Neutrophil (primary cell): Measurements from ENCODE around the gene KCNE1.
A peak's percentile ranks its signal among the peaks of the same experiment; 100 is the strongest.

Experiments used
- H3K27ac ChIP-seq: fragments of 200-600 bp; sonication (generic); 2 replicates; pipeline ENCODE4 v1.5.1; 2016; ENCODE audit warnings: mild to moderate bottlenecking, moderate library complexity
- H3K27me3 ChIP-seq: fragments of 200-600 bp; sonication (generic); 2 replicates; pipeline ENCODE4 v1.6.0; 2016; ENCODE audit warnings: mild to moderate bottlenecking
- H3K36me3 ChIP-seq: fragments of 200-600 bp; sonication (generic); 2 replicates; pipeline ENCODE4 v1.5.1; 2017
- H3K4me1 ChIP-seq, 2 experiments: fragments of 200-600 bp in 1 of 2; sonication (generic) in 1 of 2; 1 replicate in 1 of 2; 2 replicates in 1 of 2; pipeline versions ENCODE4 v1.5.1 to v1.6.1; 2013 to 2016; ENCODE audit warnings: low read depth in 1 of 2, low read length in 1 of 2, mild to moderate bottlenecking in 1 of 2, moderate library complexity in 1 of 2; ENCODE audit not compliant: control insufficient read depth in 1 of 2, insufficient read depth in 1 of 2
- H3K4me3 ChIP-seq, 2 experiments: fragments of 200-600 bp in 1 of 2; sonication (generic) in 1 of 2; 1 replicate in 1 of 2; 2 replicates in 1 of 2; pipeline ENCODE4 v1.5.1; 2013 to 2016; ENCODE audit warnings: low read depth in 1 of 2, low read length in 1 of 2, mild to moderate bottlenecking in 1 of 2, moderate library complexity in 1 of 2
- H3K9me3 ChIP-seq: fragments of 200-600 bp; sonication (generic); 2 replicates; pipeline ENCODE4 v1.5.1; 2016
- TF ChIP-seq, protein P1 (sequence below): fragments of 200-600 bp; sonication (generic); IDR thresholded peaks from 2 replicates; pipeline ENCODE4 v1.5.1; 2016; ENCODE audit warnings: antibody characterized with exemption

Gene KCNE1

DNA sequence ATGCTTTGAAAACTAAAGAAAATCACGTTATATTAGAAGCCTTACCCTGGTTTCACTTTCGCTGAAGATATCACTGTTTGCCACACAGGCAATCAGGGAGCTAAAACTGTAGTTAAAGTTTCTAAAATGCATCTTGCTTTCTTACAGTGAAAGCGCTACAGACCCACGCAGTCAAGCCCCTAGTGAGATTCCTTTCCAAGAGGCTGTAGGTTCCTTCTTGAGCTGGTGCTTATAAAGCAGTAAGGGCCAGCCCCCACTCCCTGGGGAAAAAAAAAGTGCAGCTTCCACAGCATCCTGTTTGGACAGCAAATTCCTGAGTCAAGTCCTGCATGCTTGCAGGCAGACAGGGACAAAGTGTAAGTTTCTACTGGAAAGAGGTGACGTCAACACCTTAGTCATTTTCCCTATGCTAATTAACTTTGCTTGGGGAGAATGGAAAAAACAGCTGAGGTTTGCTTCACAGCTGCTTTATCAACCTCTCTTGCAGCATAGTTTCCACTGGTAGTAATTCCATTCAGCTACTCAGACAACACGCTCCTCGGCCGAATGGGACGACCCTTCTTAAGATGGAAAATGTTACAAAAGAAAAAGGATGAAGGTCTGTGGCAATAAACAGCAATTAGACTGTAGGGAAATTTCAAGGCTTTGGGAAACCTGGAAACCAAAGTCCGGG lies 14.7 kb upstream of the KCNE1 start:
- Histone ChIP-seq H3K9me3 (no peaks in the 10 kb centered on the region), H3K27me3 (no peaks in the 10 kb centered on the region), H3K27ac (peak overlapping the region; percentile 68), H3K4me1 (peaks cover 31 to 36% of the 10 kb centered on the region in 2 experiments), H3K36me3 (peaks cover 15% of the 10 kb centered on the region), H3K4me3 (no peak overlapping the region)
- TF ChIP-seq, protein P1, sequence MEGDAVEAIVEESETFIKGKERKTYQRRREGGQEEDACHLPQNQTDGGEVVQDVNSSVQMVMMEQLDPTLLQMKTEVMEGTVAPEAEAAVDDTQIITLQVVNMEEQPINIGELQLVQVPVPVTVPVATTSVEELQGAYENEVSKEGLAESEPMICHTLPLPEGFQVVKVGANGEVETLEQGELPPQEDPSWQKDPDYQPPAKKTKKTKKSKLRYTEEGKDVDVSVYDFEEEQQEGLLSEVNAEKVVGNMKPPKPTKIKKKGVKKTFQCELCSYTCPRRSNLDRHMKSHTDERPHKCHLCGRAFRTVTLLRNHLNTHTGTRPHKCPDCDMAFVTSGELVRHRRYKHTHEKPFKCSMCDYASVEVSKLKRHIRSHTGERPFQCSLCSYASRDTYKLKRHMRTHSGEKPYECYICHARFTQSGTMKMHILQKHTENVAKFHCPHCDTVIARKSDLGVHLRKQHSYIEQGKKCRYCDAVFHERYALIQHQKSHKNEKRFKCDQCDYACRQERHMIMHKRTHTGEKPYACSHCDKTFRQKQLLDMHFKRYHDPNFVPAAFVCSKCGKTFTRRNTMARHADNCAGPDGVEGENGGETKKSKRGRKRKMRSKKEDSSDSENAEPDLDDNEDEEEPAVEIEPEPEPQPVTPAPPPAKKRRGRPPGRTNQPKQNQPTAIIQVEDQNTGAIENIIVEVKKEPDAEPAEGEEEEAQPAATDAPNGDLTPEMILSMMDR = no peak

DNA sequence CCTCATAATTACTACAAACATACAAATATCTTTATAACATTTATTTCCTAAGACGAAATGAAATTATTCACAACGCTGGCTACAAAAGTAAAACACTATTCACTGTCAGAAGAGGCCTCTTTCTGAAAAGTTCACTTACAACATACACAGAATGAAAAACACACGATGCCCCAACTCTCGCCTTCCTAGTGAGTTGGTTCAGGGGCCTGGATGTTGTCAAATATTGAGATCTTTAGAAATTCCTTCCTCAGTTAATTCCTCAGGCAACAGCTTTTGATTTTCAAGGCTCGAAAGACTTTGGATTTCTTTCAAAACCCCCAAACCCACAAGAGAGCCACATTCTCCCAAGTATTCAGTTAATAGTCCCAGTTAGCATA lies 14.2 kb upstream of the KCNE1 start:
- Histone ChIP-seq H3K36me3 (peaks cover 10% of the 10 kb centered on the region), H3K4me1 (peaks cover 36 to 41% of the 10 kb centered on the region in 2 experiments), H3K4me3 (no peak overlapping the region), H3K9me3 (no peaks in the 10 kb centered on the region), H3K27ac (peak overlapping the region; percentile 68), H3K27me3 (no peaks in the 10 kb centered on the region)
- TF ChIP-seq, protein P1 = no peak

DNA sequence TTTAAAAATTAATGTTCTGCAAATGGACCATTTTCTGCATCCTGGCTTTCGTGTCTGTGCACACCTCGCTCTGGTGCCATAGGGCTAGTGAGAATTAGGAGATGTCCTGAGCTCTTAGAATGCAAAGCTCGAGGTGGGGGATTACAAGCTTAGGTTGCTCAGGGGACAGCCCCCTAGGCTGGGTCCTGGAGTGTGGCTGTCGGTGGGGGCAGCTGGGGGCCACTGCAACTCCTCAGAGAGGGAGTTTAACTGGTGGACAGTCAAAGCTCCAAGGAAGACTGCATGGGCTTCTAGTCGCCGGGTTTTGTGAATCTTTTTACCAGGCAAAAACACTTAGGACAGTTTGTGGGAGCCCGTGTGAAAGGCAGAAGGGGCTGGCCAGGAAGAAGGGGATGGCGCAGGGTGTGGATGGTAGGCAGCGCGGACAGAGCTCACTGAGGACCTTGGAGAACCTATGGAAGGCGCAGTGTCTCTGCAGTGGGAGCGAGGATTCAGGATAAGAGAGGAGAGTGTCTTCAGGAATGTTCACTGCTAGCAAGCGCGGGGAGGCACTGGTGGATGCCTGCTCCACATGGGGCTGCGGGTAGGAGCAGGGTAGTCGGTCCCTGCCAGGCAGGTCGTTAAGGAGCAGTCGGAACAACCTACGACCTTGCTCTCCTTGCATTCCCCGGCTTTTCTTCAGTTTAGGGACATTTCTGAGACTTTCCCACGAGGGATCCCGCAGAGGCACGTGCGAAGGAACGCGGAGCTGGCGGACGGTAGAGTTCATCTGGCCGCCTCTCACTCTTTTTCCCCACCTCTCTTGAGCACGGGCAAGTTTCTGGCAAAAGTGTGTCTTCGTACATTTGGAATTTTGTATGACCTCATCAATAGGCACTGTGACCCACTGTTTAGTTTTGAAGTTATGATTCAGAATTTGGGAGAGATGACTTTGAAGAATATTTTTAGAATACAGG lies 12.9 kb upstream of the KCNE1 start:
- H3K36me3 ChIP-seq = peaks cover 3% of the 10 kb centered on the region
- H3K9me3 ChIP-seq = no peaks in the 10 kb centered on the region
- no peak overlapping the region for H3K4me3 ChIP-seq
- H3K4me1 ChIP-seq = peaks cover 49 to 54% of the 10 kb centered on the region in 2 experiments
- H3K27me3 ChIP-seq = no peaks in the 10 kb centered on the region
- TF ChIP-seq, protein P1 = no peak
- no peak overlapping the region for H3K27ac ChIP-seq

DNA sequence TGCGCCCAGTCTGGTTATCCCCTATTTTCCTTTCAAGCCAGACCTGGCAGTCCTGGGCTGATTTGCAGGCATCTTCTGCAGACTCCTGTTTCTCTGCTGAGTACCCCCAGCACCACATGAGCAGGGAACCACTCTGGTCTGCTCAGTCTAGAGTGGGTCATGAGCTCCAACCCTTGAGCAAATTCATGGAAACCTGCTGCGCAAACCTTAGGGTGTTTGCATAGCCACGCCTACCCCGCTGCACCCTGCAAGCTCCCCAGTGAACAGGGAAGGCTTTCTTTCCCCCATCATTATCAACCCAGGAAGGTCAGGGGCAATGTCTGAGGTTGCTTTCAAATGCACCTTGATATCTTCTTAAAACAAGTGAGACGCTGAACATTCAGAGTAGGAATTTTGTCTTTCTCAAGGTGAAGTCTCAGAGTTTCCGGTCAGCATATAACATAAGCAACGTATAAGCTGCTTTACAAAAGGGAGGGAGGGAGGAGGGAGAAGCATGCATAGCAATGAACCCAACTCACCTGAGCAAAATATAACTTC lies 11.1 kb upstream of the KCNE1 start:
- Histone ChIP-seq H3K9me3 (no peaks in the 10 kb centered on the region), H3K4me1 (peaks cover 63 to 72% of the 10 kb centered on the region in 2 experiments), H3K27me3 (no peaks in the 10 kb centered on the region), H3K27ac (peak overlapping the region; percentile 92), H3K4me3 (no peak overlapping the region), H3K36me3 (no peaks in the 10 kb centered on the region)
- TF ChIP-seq, protein P1 = no peak

DNA sequence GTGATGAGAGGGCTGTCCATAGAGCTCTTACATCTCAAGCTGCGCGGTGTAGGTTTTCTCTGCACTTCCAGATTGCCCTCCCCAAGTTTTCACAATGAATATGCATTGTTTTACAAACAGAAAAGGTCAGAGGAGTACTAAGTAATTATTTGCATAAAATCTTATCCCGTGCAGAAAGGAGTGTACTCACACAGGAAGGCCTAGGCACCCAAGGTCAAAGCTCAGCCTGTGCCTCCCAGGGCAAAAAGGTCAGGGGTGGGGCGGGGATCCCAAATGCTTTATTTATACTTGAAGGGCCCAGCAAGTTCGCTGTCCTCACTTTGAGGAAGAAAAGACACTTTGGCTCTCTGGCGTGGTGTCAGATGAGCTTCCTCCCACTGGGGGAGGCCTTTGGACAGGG lies 10.3 kb upstream of the KCNE1 start:
- TF ChIP-seq, protein P1 = no peak
- Histone ChIP-seq H3K27ac (peak overlapping the region; percentile 92), H3K4me1 (peaks cover 67 to 72% of the 10 kb centered on the region in 2 experiments), H3K4me3 (no peak overlapping the region), H3K36me3 (no peaks in the 10 kb centered on the region), H3K27me3 (no peaks in the 10 kb centered on the region), H3K9me3 (no peaks in the 10 kb centered on the region)
